Lung (tissue), 12 donors: ENCODE data around the gene CDH26. TPM values are rescaled to one million over a fixed set of nuclear protein-coding genes. Genes with fewer than 3 reads are reported as not detected.
A peak's percentile ranks its signal among the peaks of the same experiment; 100 is the strongest.

Experiments
- ATAC-seq: fragments of 200-7000 bp; cut with Tn5 transposase; one replicate; pipeline ENCODE4 v1.9.1; 2020; ENCODE audit warnings: moderate number of reproducible peaks; ENCODE audit not compliant: insufficient read depth, low FRiP score
- DNase-seq, 3 donors: peaks; one replicate each; pipeline ENCODE4 v3.0.0-alpha.2; 2013 to 2017
- H3K27ac ChIP-seq, 2 donors: one replicate each; pipeline ENCODE4 v1.5.1; 2013; ENCODE audit warnings: mild to moderate bottlenecking in 2 of 2, moderate library complexity in 2 of 2, control low read depth in 1 of 2, inconsistent platforms in 1 of 2, low read depth in 1 of 2, low read length in 1 of 2
- H3K27me3 ChIP-seq, 3 donors: one replicate each; pipeline ENCODE4 v1.5.1; 2013; ENCODE audit warnings: low read length in 2 of 3; ENCODE audit not compliant: control insufficient read depth in 3 of 3, insufficient read depth in 3 of 3
- H3K36me3 ChIP-seq, 4 donors: one replicate each; pipeline ENCODE4 v1.5.1; 2013; ENCODE audit warnings: low read length in 4 of 4, mild to moderate bottlenecking in 1 of 4, moderate library complexity in 1 of 4; ENCODE audit not compliant: control insufficient read depth in 4 of 4, insufficient read depth in 4 of 4
- H3K4me1 ChIP-seq, 5 donors: one replicate each; pipeline ENCODE4 v1.5.1; 2013; ENCODE audit warnings: low read length in 5 of 5, mild to moderate bottlenecking in 2 of 5, moderate library complexity in 1 of 5; ENCODE audit not compliant: control insufficient read depth in 5 of 5, insufficient read depth in 5 of 5
- H3K4me3 ChIP-seq: one replicate; pipeline ENCODE4 v1.5.1; 2013; ENCODE audit warnings: mild to moderate bottlenecking, control low read depth, moderate library complexity
- H3K9ac ChIP-seq, 2 donors: one replicate each; pipeline ENCODE4 v1.5.1; 2013; ENCODE audit warnings: low read length in 2 of 2, control low read depth in 1 of 2; ENCODE audit not compliant: insufficient read depth in 1 of 2
- H3K9me3 ChIP-seq, 4 donors: one replicate each; pipeline ENCODE4 v1.5.1; 2013; ENCODE audit warnings: low read length in 3 of 4, mild to moderate bottlenecking in 1 of 4, moderate library complexity in 1 of 4; ENCODE audit not compliant: control insufficient read depth in 4 of 4, insufficient read depth in 3 of 4
- WGBS, 2 donors: extraction: QIAGEN DNeasy Blood & Tissue Kit; methylation state at CpG; one replicate each; pipeline ENCODE4 v1.1.7; 2013; 5-methylcytosine and 5-hydroxymethylcytosine counted together
- polyA plus RNA-seq, 2 donors: library from polyadenylated mRNA; stranded (reverse); fragments of 200-250 nt; gene quantifications; one replicate each; pipeline ENCODE4 v1.2.1, GENCODE V29; 2013
- total RNA-seq, 2 donors: library from RNA; depleted of rRNA in 1 of 2; stranded (reverse); fragments of >200 nt in 1 of 2; gene quantifications; one replicate each; pipeline ENCODE4 v1.2.1, GENCODE V29; 2014 to 2021
- TF ChIP-seq, protein P1 (sequence below): IDR thresholded peaks from 2 replicates; pipeline ENCODE4 v1.5.1; 2012; ENCODE audit warnings: mild to moderate bottlenecking; ENCODE audit errors: control extremely low read depth, extremely low read depth
- donor health status: control.
- donor health status: control.
- donor health status: Bipolar disorder and iron deficiency.
- donor health status: healthy.
- donor health status: DM: yes; HTN: yes; CAD: no.

The CDH26 gene
- total and polyA plus RNA-seq, 4 donors: 5.7 to 11.3 (median 7.8) TPM

DNA sequence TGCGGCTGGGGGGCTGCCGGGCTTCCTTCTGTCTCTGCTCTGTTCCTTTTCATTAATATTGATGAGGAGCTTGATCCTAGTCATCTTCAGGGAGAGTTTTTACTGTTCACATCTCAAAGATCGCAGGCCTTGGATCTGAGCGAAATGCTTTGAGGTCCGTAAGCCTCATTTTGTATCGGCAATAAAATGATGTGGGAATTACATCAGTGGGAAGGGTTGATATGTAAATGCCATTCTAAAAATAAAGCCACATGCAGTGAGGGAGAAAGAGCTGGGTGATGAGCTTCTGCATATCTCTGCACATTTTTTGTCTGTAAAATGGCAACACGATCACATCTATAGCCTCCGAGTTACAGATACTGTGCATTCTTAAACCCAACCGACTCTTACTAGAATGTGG is 24.9 kb downstream of the CDH26 start:
- no peaks in the 10 kb centered on the region for H3K36me3 ChIP-seq
- no peak overlapping the region for H3K27ac ChIP-seq

GRCh38 chr20:59984541-59984940 is 26.3 kb downstream of the CDH26 start:
- no peak overlapping the region for H3K27ac ChIP-seq
- peaks cover 0 to 1% (median 0%) of the 10 kb centered on the region in 4 donors for H3K36me3 ChIP-seq
- no peak overlapping the region for H3K4me3 ChIP-seq
- H3K27me3 ChIP-seq: no peaks in the 10 kb centered on the region
- DNase-seq (peak in 1 of 3 donors; percentile 39), ATAC-seq (no peak)
- no peak overlapping the region for H3K9ac ChIP-seq
- TF ChIP-seq, protein P1, sequence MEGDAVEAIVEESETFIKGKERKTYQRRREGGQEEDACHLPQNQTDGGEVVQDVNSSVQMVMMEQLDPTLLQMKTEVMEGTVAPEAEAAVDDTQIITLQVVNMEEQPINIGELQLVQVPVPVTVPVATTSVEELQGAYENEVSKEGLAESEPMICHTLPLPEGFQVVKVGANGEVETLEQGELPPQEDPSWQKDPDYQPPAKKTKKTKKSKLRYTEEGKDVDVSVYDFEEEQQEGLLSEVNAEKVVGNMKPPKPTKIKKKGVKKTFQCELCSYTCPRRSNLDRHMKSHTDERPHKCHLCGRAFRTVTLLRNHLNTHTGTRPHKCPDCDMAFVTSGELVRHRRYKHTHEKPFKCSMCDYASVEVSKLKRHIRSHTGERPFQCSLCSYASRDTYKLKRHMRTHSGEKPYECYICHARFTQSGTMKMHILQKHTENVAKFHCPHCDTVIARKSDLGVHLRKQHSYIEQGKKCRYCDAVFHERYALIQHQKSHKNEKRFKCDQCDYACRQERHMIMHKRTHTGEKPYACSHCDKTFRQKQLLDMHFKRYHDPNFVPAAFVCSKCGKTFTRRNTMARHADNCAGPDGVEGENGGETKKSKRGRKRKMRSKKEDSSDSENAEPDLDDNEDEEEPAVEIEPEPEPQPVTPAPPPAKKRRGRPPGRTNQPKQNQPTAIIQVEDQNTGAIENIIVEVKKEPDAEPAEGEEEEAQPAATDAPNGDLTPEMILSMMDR: no peak
- H3K4me1 ChIP-seq: peaks cover 0 to 11% (median 0%) of the 10 kb centered on the region in 5 donors
- H3K9me3 ChIP-seq: no peaks in the 10 kb centered on the region
- 24 to 48% methylated on average over 4 of the region's 4 CpGs for WGBS, 2 donors

More for the DNA sequence above, 24.9 kb downstream of the CDH26 start:
- ATAC-seq: no peak
- TF ChIP-seq, protein P1: no peak
- Histone ChIP-seq H3K27me3 (no peaks in the 10 kb centered on the region), H3K9me3 (no peaks in the 10 kb centered on the region), H3K4me3 (no peak overlapping the region), H3K4me1 (peaks cover 0 to 9% (median 0%) of the 10 kb centered on the region in 5 donors), H3K9ac (no peak overlapping the region)
- no peak for DNase-seq
- 88 to 94% methylated on average over 9 of the region's 9 CpGs for WGBS, 2 donors

GRCh38 chr20:59985164-59985563 is 26.9 kb downstream of the CDH26 start:
- Histone ChIP-seq H3K4me3 (no peak overlapping the region), H3K27ac (peak overlapping the region in 1 of 2 donors; percentile 17), H3K9me3 (no peaks in the 10 kb centered on the region), H3K27me3 (no peaks in the 10 kb centered on the region), H3K36me3 (peaks cover 0 to 1% (median 0%) of the 10 kb centered on the region in 4 donors), H3K9ac (no peak overlapping the region), H3K4me1 (peaks cover 0 to 11% (median 0%) of the 10 kb centered on the region in 5 donors)
- TF ChIP-seq, protein P1: no peak
- DNase-seq (no peak), ATAC-seq (no peak)
- WGBS, 2 donors: 34 to 81% methylated on average over 8 of the region's 8 CpGs

- Histone ChIP-seq H3K9me3 (no peaks in the 10 kb centered on the region), H3K36me3 (peaks cover 0 to 1% (median 0%) of the 10 kb centered on the region in 4 donors), H3K9ac (no peak overlapping the region), H3K27ac (no peak overlapping the region), H3K4me1 (peaks cover 0 to 11% (median 0%) of the 10 kb centered on the region in 5 donors), H3K4me3 (no peak overlapping the region), H3K27me3 (no peaks in the 10 kb centered on the region)
- ATAC-seq (no peak), DNase-seq (no peak)
- TF ChIP-seq, protein P1: no peak
- WGBS, 2 donors: 80 to 91% methylated on average over 3 of the region's 3 CpGs
Measured at GRCh38 chr20:59985864-59986263, 27.6 kb downstream of the CDH26 start.
